Femur (tissue), 1 donor: ENCODE data around the gene ZNF556.
A peak's percentile ranks its signal among the peaks of the same experiment; 100 is the strongest.
"Not testable (repeated sequence)": the region's sequence is repeated elsewhere in the genome, so short reads cannot be mapped to it uniquely, and the experiment has no call there.

Experiments used
- DNase-seq: peaks from one replicate; pipeline ENCODE4 v3.0.0-alpha.2; 2017

Gene ZNF556

GRCh38 chr19:2854849-2855248 lies 12.3 kb upstream of the ZNF556 start:
- no peak for DNase-seq

GRCh38 chr19:2856457-2857050 lies 10.6 kb upstream of the ZNF556 start:
- no peak for DNase-seq

- DNase-seq = no peak
Observed at GRCh38 chr19:2858864-2859263, 8.3 kb upstream of the ZNF556 start.

GRCh38 chr19:2863816-2864215 lies 3.3 kb upstream of the ZNF556 start:
- peak; percentile 39 for DNase-seq

- DNase-seq = no peak
Observed at GRCh38 chr19:2865334-2866100, 1.6 kb upstream of the ZNF556 start.

GRCh38 chr19:2866495-2867024 lies 575 bp upstream of the ZNF556 start:
- no peak for DNase-seq

GRCh38 chr19:2869618-2870017 lies 2.5 kb downstream of the ZNF556 start:
- DNase-seq = no peak

GRCh38 chr19:2872175-2872574 lies 5.0 kb downstream of the ZNF556 start:
- not testable (repeated sequence) for DNase-seq

- no peak for DNase-seq
Observed at GRCh38 chr19:2877398-2878331, 10.5 kb downstream of the ZNF556 start.

GRCh38 chr19:2883686-2884439 lies 16.7 kb downstream of the ZNF556 start:
- no peak for DNase-seq

- DNase-seq = no peak
Observed at GRCh38 chr19:2885736-2886135, 18.6 kb downstream of the ZNF556 start.

- DNase-seq = peak; percentile 26
Observed at GRCh38 chr19:2887391-2887914, 20.3 kb downstream of the ZNF556 start.

- peak; percentile 66 for DNase-seq
Observed at GRCh38 chr19:2888731-2889224, 21.6 kb downstream of the ZNF556 start.

- DNase-seq = not testable (repeated sequence)
Observed at GRCh38 chr19:2890531-2890930, 23.4 kb downstream of the ZNF556 start.

GRCh38 chr19:2896694-2897093 lies 29.6 kb downstream of the ZNF556 start:
- DNase-seq = no peak

- DNase-seq = peak; percentile 100
Observed at GRCh38 chr19:2900296-2901252, 33.4 kb downstream of the ZNF556 start, which contains the start of gene ZNF57. TSS of gene ZNF57 (plus strand) at chr19:2900928. CDS start at chr19:2901046, 118 bp downstream.

- no peak for DNase-seq
Observed at GRCh38 chr19:2902590-2903218, 35.6 kb downstream of the ZNF556 start.

GRCh38 chr19:2903326-2903725 lies 36.2 kb downstream of the ZNF556 start:
- DNase-seq = not testable (repeated sequence)

- no peak for DNase-seq
Observed at GRCh38 chr19:2905918-2906519, 38.9 kb downstream of the ZNF556 start.
